Peyer's patch (tissue), 4 donors: ENCODE results near the gene MARCHF9. TPM values are rescaled to one million over a fixed set of nuclear protein-coding genes. Genes with fewer than 3 reads are reported as not detected.
A peak's percentile ranks its signal among the peaks of the same experiment; 100 is the strongest.

ENCODE experiments used
- DNase-seq, 3 donors: peaks; one replicate each; pipeline ENCODE4 v3.0.0-alpha.2; 2017 to 2019
- H3K27ac ChIP-seq, 4 donors: fragments of 200-600 bp; sonication (generic); one replicate each; pipeline ENCODE4 v1.5.1; 2016 to 2019
- H3K27me3 ChIP-seq, 2 donors: fragments of 200-600 bp; sonication (generic); one replicate each; pipeline ENCODE4 v1.5.1; 2019
- H3K36me3 ChIP-seq, 3 donors: fragments of 200-600 bp; sonication (generic); one replicate each; pipeline ENCODE4 v1.5.1; 2016 to 2019
- H3K4me1 ChIP-seq, 4 donors: fragments of 200-600 bp; sonication (generic); one replicate each; pipeline ENCODE4 v1.5.1; 2016 to 2019
- H3K4me3 ChIP-seq, 4 donors: fragments of 200-600 bp; sonication (generic); 1 replicate in 3 of 4; 2 replicates in 1 of 4; pipeline ENCODE4 v1.5.1; 2016 to 2019; ENCODE audit warnings: mild to moderate bottlenecking in 1 of 4
- H3K9me3 ChIP-seq, 4 donors: fragments of 200-600 bp; sonication (generic); one replicate each; pipeline ENCODE4 v1.5.1; 2016 to 2019; ENCODE audit warnings: mild to moderate bottlenecking in 1 of 4
- CTCF ChIP-seq, 6 experiments: fragments of 450-650 bp in 4 of 6; fragments of 200-600 bp in 2 of 6; sonication (generic) in 1 of 6; IDR thresholded peaks; one replicate each; pipeline ENCODE4 v1.5.1; 2017 to 2019; ENCODE audit warnings: antibody characterized with exemption in 6 of 6, mild to moderate bottlenecking in 3 of 6, moderate library complexity in 1 of 6
- POLR2A ChIP-seq, 2 donors: fragments of 450-650 bp; IDR thresholded peaks; one replicate each; pipeline ENCODE4 v1.5.1; 2017; ENCODE audit warnings: antibody characterized with exemption in 2 of 2, mild to moderate bottlenecking in 2 of 2, moderate library complexity in 2 of 2
- total RNA-seq, 4 donors: library from RNA; depleted of rRNA; stranded (reverse); fragments of >200 nt; gene quantifications; one replicate each; pipeline ENCODE4 v1.1.0, GENCODE V29; 2016

Gene MARCHF9
- total RNA-seq, 4 donors from 2014 or later, result 7.4 to 17.2 (median 10.6) TPM

GRCh38 chr12:57751432-57751787, 3.5 kb upstream of the MARCHF9 start:
- Histone ChIP-seq H3K4me3 (peak overlapping the region; percentile 49 to 70 (median 60)), H3K4me1 (peaks cover 0 to 31% (median under 1%) of the 10 kb centered on the region in 4 donors), H3K27ac (peak overlapping the region in 3 of 4 donors; percentile 69 to 81 (median 77)), H3K36me3 (peaks cover 0 to 33% (median 0%) of the 10 kb centered on the region in 3 donors), H3K9me3 (no peaks in the 10 kb centered on the region), H3K27me3 (no peaks in the 10 kb centered on the region)
- no peak for DNase-seq
- TF ChIP-seq POLR2A (IDR thresholded peaks at IDR 0.05), result no peak
- TF ChIP-seq CTCF (IDR thresholded peaks at IDR 0.05), result no peak

- Histone ChIP-seq H3K9me3 (no peaks in the 10 kb centered on the region), H3K36me3 (peaks cover 0 to 27% (median 0%) of the 10 kb centered on the region in 3 donors), H3K4me1 (peaks cover 0 to 37% (median 4%) of the 10 kb centered on the region in 4 donors), H3K4me3 (peak within 1 kb of the TSS; percentile 49 to 70 (median 60)), H3K27ac (peak within 1 kb of the TSS; percentile 69 to 81 (median 78)), H3K27me3 (no peaks in the 10 kb centered on the region)
- TF ChIP-seq POLR2A (IDR thresholded peaks at IDR 0.05), result peak; percentile 35 to 52
- TF ChIP-seq CTCF (IDR thresholded peaks at IDR 0.05), result peak in 2 of 6 experiments; percentile 1
- DNase-seq, result peak; percentile 98 to 100 (median 100)
Observed at GRCh38 chr12:57751788-57752667, 2.9 kb upstream of the MARCHF9 start, which contains the start of gene CDK4. Gene CDK4 (minus strand): TSS chr12:57752310. CDS start chr12:57751717, 593 bp downstream.

- peak overlapping the region in 3 of 4 donors; percentile 49 to 70 (median 67) for H3K4me3 ChIP-seq
- TF ChIP-seq CTCF (IDR thresholded peaks at IDR 0.05), result no peak
- TF ChIP-seq POLR2A (IDR thresholded peaks at IDR 0.05), result no peak
- no peak for DNase-seq
- H3K9me3 ChIP-seq, result no peaks in the 10 kb centered on the region
- no peaks in the 10 kb centered on the region for H3K27me3 ChIP-seq
- H3K36me3 ChIP-seq, result peaks cover 0 to 21% (median 0%) of the 10 kb centered on the region in 3 donors
- H3K27ac ChIP-seq, result peak overlapping the region; percentile 34 to 81 (median 57)
- H3K4me1 ChIP-seq, result peaks cover 0 to 37% (median 4%) of the 10 kb centered on the region in 4 donors
Observed at GRCh38 chr12:57752668-57753000, 2.3 kb upstream of the MARCHF9 start.

- Histone ChIP-seq H3K4me3 (no peak overlapping the region), H3K4me1 (peaks cover 0 to 37% (median 4%) of the 10 kb centered on the region in 4 donors), H3K27me3 (no peaks in the 10 kb centered on the region), H3K36me3 (peaks cover 0 to 21% (median 0%) of the 10 kb centered on the region in 3 donors), H3K9me3 (no peaks in the 10 kb centered on the region), H3K27ac (peak overlapping the region in 3 of 4 donors; percentile 65 to 90 (median 88))
- DNase-seq, result no peak
- TF ChIP-seq POLR2A (IDR thresholded peaks at IDR 0.05) (no peak), CTCF (IDR thresholded peaks at IDR 0.05) (no peak)
Observed at GRCh38 chr12:57753756-57754337, 1.1 kb upstream of the MARCHF9 start.

- Histone ChIP-seq H3K27me3 (no peaks in the 10 kb centered on the region), H3K27ac (peak overlapping the region; percentile 65 to 90 (median 84)), H3K4me1 (peaks cover 0 to 37% (median 4%) of the 10 kb centered on the region in 4 donors), H3K4me3 (peak overlapping the region; percentile 73 to 89 (median 80)), H3K36me3 (peaks cover 0 to 15% (median 0%) of the 10 kb centered on the region in 3 donors), H3K9me3 (no peaks in the 10 kb centered on the region)
- TF ChIP-seq CTCF (IDR thresholded peaks at IDR 0.05), result no peak
- no peak for TF ChIP-seq POLR2A (IDR thresholded peaks at IDR 0.05)
- no peak for DNase-seq
Observed at GRCh38 chr12:57755194-57755453, 221 bp downstream of the MARCHF9 start.
